8988T (cell line): ENCODE results near the gene SMIM3.
"Not testable (repeated sequence)": the region's sequence is repeated elsewhere in the genome, so short reads cannot be mapped to it uniquely, and the experiment has no call there.

Source experiments
- DNase-seq: peaks from one replicate; pipeline ENCODE4 v3.0.0; 2011

SMIM3 gene

GRCh38 chr5:150778517-150779396 lies at the start of gene SMIM3:
SMIM3 (plus strand) TSS chr5:150778757; CDS start chr5:150795441, 16,684 bp downstream.
- peak; percentile 51 for DNase-seq

DNA sequence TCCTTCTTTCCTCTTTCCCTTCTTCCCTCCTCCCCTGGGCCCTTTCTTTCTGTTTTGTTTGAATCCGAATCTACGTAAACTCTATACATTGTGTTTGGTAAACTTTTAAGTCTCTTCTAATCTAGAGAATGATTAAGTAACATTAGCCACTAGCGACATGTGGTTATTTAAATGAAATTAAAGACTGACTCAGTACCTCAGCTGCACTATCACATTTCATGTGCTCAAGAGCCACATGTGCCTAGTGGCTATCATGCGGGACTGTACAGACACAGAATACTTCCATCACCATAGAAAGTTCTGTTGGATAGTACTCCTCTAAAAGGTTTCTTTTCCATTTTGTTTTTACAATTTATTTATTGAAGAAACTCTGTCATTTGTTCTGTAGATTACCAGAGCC lies 48.7 kb upstream of the SMIM3 start:
- DNase-seq = no peak

DNA sequence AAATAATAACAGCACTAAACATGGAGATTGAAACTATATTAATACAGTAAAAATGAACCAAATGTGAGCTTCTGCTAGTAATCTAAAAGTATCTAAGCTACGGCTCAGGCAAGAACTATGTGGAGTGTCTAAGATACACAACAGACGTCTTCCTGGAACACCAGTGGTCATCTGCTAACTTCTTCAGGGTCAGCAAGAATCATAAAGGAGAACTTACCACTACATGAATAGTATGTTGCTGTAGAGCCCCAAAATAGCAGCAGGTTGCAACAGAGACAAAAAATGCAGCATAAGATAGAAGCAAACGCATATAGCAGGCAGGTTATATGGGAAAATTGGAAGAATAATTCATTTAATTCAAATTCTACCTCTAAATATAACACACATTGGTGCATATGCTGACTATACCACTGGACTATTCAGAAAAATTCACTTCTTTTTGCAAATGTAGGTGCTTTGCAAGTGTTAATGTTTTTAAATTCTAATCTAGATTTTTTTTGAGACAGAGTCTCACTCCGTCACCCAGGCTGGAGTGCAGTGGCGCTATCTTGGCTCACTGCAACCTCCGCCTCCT lies 46.8 kb upstream of the SMIM3 start:
- no peak for DNase-seq

DNA sequence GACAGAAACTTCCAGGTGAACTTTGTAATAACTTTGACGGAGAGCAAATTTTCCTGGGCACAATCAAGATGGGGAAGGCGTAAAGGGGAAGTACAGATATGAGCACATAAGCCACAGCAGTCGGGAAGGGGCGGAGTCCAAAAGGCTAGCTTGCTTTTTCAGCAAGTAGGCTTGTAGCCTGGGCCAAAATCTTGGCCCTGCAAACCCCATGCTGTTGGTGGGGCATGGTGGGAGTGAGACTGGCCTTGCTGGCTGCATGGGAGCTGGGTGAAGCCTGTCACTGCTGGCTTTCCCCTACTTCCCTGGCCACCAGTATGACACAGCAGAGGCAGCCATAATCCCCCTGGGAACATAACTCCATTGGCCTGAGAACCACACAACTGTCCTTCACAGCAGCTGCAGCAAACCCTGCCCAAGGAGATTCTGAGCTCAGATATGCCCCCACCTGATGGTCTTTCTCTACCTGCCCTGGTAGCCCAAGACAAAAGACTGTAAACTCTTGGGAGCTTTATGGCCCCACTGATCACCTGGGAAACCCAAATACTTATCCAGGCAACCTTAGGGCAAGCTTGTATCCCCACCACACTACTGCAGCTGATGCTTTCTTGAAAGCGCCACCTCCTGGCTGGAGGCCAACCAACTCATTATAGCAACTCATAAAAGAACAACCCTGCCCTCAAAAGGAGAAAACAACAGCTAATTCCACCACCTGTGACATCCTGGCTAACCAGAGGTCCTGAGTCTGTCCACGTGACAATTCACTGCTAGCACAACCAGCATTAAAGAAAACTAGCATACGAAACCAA lies 43.8 kb upstream of the SMIM3 start:
- DNase-seq = no peak

GRCh38 chr5:150738862-150739261 lies 39.7 kb upstream of the SMIM3 start:
- DNase-seq = no peak

DNA sequence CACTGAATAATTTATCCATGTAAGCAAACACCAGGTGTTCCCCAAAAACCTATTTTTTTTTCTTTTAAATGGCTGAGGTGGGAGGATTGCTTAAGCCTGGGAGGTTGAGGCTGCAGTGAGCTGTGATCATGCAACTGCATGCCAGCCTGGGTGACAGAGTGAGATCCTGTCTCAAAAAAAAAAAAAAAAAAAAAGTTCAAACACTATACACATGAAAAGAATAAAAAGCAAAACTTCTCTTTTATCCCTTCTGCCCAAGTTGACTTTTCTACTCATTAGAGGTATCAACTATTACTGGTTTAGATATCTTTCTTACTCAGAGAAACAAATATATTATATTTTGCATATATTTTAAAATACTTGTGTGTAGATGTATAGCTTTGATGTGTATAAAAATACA lies 37.6 kb upstream of the SMIM3 start:
- no peak for DNase-seq

DNA sequence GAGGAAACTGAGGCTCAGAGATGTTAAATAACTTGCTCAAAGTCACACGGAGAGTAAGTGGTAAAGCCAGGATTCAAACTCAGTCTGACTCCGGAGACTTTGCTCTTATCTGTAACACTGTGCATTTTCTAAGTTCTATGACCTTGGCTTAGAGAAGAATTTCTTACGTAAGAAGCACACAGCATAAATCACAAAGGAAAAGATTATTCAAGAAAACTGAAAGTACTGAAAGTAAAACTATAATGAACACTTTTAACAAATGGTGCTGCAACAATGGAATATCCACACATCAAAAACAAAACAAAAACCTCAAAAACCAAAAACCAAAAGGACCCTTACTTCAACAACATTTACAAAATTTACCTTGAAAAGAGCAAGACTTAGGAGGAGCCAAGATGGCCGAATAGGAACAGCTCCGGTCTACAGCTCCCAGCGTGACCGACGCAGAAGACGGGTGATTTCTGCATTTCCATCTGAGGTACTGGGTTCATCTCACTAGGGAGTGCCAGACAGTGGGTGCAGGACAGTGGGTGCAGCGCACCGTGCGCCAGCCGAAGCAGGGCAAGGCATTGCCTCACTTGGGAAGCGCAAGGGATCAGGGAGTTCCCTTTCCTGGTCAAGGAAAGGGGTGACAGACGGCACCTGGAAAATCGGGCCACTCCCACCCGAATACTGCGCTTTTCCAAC lies 36.0 kb upstream of the SMIM3 start:
- not testable (repeated sequence) for DNase-seq

GRCh38 chr5:150743142-150743488 lies 35.4 kb upstream of the SMIM3 start:
- DNase-seq = not testable (repeated sequence)

DNA sequence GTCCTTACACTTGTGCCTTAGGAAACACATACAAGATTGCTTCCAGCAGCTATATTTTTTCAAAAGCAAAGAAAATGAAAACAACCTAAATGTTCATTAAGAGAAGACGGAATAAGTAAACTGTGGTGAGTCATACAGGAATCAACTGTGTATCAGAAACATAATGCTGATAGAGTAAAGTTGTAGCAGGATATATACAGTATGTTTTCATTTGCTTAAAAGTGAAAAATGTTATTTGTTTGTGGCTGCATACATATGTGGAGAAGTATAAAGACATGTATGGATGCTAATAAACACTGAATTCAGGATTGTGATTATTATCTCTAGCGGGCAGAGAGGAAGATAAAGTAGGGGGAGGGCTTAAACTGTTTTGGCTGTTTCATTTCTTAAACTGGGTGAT lies 28.1 kb upstream of the SMIM3 start:
- DNase-seq = no peak

DNA sequence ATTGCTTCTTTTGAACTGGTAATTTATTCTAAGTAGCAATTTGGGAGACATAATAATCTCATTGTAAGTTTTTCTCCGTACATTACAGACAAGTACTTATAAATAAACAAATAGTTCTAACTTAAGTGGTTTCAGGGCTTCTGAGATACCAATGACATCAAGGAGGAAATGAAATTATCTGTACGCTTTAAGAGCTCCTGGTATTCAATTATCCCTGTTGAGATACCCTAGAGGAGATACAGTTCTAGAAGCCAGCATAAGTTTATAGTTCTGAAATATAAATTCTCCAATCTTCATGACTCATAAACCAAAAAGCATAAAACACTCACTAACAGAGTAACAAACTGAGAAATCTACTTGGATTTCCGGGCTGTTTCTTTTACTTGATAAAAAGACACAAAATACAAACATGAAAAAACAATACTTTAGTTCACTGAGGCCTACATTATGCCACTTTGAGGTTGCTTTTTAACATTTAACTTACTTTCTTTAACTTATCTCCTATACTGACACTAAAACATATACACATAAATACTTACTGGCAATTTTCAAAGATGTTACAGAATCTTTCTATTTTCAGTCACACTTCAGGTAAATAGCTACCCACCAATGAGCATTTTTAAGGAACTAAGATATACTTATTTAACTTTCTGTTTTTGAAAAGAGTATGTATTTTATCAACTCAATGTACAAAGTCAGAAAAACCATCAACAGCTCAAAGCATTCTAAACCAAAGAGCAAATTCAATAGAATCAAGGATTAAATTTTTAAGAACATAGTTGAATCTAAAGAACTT lies 27.3 kb upstream of the SMIM3 start:
- no peak for DNase-seq

DNA sequence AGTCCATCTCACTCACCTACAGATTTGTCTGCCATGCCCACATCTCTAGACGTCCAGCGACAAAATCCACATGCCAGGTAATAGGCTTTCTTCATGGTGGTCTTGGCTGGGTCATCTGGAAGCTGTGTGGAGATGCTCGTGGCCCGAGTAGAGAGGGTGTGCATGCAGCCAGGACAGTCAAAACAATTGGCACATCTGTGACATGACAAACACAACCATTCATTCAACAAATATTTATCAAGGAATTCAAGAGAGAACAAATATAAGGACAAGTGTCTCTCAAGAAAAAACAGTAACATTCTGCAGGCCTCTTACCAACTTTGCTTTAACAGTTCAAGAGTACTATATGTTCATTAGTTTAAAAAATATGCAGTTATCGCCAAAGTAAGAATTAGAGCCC lies 25.1 kb upstream of the SMIM3 start:
- no peak for DNase-seq

DNA sequence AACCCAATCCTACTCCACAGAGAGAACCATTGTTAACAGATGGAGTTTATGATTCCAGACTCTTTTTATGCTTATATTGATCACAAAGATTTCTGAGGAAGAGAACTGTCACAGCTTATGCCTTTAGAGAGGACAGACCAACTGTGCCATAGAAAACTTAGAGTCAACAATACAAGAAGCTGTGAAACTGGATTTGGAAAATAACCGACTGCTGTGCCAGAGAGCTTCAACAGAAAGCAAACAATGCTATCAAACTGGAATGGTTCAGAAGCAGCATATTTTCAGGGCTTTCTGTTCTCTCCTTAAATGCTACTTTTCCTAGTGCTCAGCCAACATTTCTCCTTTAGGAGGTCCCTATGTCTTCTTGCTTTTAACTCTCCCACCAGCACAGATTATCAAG lies 24.7 kb upstream of the SMIM3 start:
- DNase-seq = no peak

GRCh38 chr5:150757087-150757649 lies 21.4 kb upstream of the SMIM3 start:
- DNase-seq = no peak

DNA sequence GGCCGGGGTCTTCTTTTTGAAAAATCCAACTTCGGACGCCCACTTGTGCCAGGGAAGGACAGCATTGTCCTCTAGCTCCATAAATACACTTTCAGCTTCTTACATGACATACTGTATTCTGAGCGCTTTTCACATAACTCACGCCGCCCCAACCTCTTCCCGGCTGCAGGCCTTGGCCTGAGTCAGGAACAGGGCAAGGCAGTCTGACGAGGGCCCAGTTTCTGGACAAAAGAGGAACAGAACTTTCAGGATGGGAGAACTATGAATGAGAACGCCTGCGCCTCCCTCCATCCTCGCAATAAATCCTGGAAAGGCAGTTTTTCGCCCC lies 20.4 kb upstream of the SMIM3 start:
- DNase-seq = no peak

GRCh38 chr5:150758531-150759333 lies 19.8 kb upstream of the SMIM3 start, which contains the start of gene DCTN4:
DCTN4 (minus strand) TSS chr5:150759017; CDS start chr5:150758993, 24 bp downstream.
- peak; percentile 53 for DNase-seq

GRCh38 chr5:150759334-150759583 lies 19.3 kb upstream of the SMIM3 start:
- no peak for DNase-seq

- DNase-seq = no peak
These were observed 16.3 kb upstream of the SMIM3 start for GRCh38 chr5:150762211-150762610.

- DNase-seq = no peak
These were observed 15.4 kb upstream of the SMIM3 start for GRCh38 chr5:150763023-150763769.

DNA sequence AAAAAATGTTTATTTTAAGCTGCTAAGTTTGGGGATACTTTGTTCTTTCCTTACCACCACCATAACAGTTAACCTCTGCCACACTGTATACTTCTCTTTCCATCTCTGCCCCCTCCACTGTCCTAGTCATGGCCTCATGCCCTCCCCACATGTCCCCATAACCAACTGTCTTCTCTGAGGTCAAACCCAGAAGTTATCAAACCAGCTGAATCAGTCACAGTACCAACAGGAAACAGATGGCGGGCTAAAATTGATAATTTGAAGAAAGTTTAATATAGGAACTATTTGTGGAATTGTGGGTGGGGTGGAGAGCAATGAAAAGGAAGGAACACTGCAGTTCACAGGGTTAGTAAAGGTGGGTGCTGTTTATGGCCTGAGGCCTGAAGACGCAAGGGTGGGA lies 14.0 kb upstream of the SMIM3 start:
- DNase-seq = no peak

DNA sequence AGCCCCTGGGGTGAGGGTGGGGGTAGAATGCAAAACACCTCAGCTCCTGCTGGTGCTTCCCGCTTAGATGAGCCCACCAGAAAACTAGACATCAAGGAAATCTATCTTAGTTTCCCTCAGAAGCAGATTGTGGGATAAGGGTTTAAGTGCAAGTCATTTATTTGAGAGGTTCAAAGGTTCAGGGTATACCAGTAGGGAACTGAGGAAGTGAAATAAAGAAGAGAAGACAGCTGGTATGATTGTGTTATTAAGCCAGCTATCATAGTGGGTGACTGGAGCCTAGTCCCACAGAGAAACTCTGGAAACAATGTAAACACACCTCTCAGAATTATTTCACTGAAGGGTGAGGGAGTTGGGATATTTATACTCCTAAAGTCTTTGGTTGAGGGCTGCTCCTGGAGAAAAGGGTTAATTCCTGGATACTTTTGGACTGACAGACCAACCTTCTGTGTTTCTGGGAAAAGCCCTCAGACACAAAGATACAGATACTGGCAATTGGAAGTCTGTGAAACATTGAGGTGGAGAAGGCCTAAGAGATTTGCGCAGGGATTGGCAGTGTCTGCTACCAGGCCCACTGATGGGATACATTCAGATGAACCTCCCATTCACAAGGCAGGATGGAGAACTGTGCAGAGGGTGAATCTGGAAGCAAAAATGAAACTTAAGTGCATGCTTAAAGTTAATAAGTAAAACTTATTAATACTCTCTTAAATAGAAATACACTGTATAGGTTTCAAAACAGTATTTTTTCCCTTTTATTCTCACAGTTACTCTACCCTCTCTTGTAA lies 13.4 kb upstream of the SMIM3 start:
- no peak for DNase-seq
